Posterior vena cava (tissue), 2 donors: Measurements from ENCODE around the gene NPIPA7. TPM values are rescaled to one million over a fixed set of nuclear protein-coding genes. Genes with fewer than 3 reads are reported as not detected.
A peak's percentile ranks its signal among the peaks of the same experiment; 100 is the strongest.
"Not testable (repeated sequence)": the region's sequence is repeated elsewhere in the genome, so short reads cannot be mapped to it uniquely, and the experiment has no call there.

Source experiments
- DNase-seq: peaks from one replicate; pipeline ENCODE4 v3.0.0-alpha.2; 2020; ENCODE audit warnings: low spot score
- intact Hi-C, 2 donors: fragments of 100-400 bp; cut with DNase I; formaldehyde crosslinking; loops; one replicate each; pipeline versions ENCODE4 v1.14.1 to v1.14.2; 2022 to 2023
- long read RNA-seq, 2 donors: library from polyadenylated mRNA; unstranded; transcript quantifications; one replicate each; pipeline ENCODE4 v2.0.0, GENCODE V29; 2020 to 2021
- total RNA-seq, 2 donors: library from RNA; stranded (reverse); fragmentation: NEBNext Ultra II Directional; extraction: Animal tissue kit (Norgen Biotek cat#: 25700); gene quantifications; one replicate each; pipeline ENCODE4 v1.2.1, GENCODE V29; 2021
- donor health status: DM: yes; HTN: yes; CAD: no.
- donor health status: DM: yes; HTN: yes; CAD: no.

NPIPA7 gene
- 10 to 100 TPM in 1 of 2 donors, 1 to 10 TPM in 1; 4.5 to 15.9 TPM for total RNA-seq
- long read RNA-seq, donor 1: 0 reads
- long read RNA-seq, donor 2: 0 reads

- DNase-seq, intact Hi-C loops: not testable (repeated sequence)
Observed at GRCh38 chr16:16378840-16379239, at the start of gene NPIPA7. Gene NPIPA7 (plus strand): TSS chr16:16379140. CDS start chr16:16379245, 105 bp downstream.

- intact Hi-C loops: not testable (repeated sequence)
- DNase-seq: peak; percentile 32
Observed at GRCh38 chr16:16331466-16331865, 47.5 kb upstream of the NPIPA7 start.

GRCh38 chr16:16357556-16357955, 21.4 kb upstream of the NPIPA7 start:
- DNase-seq, intact Hi-C loops: not testable (repeated sequence)

- peak; percentile 23 for DNase-seq
- intact Hi-C loops: not testable (repeated sequence)
Observed at GRCh38 chr16:16358539-16359240, 20.2 kb upstream of the NPIPA7 start.

- intact Hi-C loops, DNase-seq: not testable (repeated sequence)
Observed at GRCh38 chr16:16363595-16363994, 15.3 kb upstream of the NPIPA7 start.

DNA sequence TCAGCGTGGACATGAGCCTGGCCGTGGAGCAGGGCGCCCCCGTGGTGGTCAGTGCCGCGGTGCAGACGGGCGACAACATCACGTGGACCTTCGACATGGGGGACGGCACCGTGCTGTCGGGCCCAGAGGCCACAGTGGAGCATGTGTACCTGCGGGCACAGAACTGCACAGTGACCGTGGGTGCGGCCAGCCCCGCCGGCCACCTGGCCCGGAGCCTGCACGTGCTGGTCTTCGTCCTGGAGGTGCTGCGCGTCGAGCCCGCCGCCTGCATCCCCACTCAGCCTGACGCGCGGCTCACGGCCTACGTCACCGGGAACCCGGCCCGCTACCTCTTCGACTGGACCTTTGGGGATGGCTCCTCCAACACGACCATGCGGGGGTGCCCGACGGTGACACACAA, 14.8 kb upstream of the NPIPA7 start:
- intact Hi-C loops, DNase-seq: not testable (repeated sequence)

DNA sequence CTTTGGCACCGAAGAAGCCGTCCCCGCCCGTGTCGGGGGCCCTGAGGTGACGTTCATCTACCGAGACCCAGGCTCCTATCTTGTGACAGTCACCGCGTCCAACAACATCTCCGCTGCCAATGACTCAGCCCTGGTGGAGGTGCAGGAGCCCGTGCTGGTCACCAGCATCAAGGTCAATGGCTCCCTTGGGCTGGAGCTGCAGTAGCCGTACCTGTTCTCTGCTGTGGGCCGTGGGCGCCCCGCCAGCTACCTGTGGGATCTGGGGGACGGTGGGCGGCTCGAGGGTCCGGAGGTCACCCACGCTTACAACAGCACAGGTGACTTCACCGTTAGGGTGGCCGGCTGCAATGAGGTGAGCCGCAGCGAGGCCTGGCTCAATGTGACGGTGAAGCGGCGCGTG, 14.2 kb upstream of the NPIPA7 start:
- intact Hi-C loops, DNase-seq: not testable (repeated sequence)

DNA sequence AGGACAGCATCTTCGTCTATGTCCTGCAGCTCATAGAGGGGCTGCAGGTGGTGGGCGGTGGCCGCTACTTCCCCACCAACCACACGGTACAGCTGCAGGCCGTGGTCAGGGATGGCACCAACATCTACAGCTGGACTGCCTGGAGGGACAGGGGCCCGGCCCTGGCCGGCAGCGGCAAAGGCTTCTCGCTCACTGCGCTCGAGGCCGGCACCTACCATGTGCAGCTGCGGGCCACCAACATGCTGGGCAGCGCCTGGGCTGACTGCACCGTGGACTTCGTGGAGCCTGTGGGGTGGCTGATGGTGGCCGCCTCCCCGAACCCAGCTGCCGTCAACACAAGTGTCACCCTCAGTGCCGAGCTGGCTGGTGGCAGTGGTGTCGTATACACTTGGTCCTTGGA, 13.6 kb upstream of the NPIPA7 start:
- DNase-seq: peak; percentile 25
- intact Hi-C loops: not testable (repeated sequence)

DNA sequence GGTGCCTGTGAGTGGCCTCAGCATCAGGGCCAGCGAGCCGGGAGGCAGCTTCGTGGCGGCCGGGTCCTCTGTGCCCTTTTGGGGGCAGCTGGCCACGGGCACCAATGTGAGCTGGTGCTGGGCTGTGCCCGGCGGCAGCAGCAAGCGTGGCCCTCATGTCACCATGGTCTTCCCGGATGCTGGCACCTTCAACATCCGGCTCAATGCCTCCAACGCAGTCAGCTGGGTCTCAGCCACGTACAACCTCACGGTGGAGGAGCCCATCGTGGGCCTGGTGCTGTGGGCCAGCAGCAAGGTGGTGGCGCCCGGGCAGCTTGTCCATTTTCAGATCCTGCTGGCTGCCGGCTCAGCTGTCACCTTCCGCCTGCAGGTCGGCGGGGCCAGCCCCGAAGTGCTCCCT, 13.1 kb upstream of the NPIPA7 start:
- peak; percentile 0 for DNase-seq
- intact Hi-C loops: not testable (repeated sequence)

DNA sequence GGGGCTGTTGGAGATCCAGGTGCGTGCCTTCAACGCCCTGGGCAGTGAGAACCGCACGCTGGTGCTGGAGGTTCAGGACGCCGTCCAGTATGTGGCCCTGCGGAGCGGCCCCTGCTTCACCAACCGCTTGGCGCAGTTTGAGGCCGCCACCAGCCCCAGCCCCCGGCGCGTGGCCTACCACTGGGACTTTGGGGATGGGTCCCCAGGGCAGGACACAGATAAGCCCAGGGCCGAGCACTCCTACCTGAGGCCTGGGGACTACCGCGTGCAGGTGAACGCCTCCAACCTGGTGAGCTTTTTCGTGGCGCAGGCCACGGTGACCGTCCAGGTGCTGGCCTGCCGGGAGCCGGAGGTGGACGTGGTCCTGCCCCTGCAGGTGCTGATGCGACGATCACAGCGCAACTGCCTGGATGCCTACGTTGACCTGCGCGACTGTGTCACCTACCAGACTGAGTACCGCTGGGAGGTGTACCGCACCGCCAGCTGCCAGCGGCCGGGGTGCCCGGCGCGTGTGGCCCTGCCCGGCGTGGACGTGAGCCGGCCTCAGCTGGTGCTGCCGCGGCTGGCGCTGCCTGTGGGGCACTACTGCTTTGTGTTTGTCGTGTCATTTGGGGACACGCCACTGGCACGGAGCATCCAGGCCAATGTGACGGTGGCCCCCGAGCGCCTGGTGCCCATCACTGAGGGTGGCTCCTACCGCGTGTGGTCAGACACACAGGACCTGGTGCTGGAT, 12.2 kb upstream of the NPIPA7 start:
- intact Hi-C loops: not testable (repeated sequence)

GRCh38 chr16:16367285-16367628, 11.7 kb upstream of the NPIPA7 start:
- DNase-seq, intact Hi-C loops: not testable (repeated sequence)

More for the DNA sequence above, 12.2 kb upstream of the NPIPA7 start:
- DNase-seq: peak; percentile 20

GRCh38 chr16:16369081-16369856, 9.7 kb upstream of the NPIPA7 start:
- intact Hi-C loops: not testable (repeated sequence)
- peak; percentile 2 for DNase-seq

DNA sequence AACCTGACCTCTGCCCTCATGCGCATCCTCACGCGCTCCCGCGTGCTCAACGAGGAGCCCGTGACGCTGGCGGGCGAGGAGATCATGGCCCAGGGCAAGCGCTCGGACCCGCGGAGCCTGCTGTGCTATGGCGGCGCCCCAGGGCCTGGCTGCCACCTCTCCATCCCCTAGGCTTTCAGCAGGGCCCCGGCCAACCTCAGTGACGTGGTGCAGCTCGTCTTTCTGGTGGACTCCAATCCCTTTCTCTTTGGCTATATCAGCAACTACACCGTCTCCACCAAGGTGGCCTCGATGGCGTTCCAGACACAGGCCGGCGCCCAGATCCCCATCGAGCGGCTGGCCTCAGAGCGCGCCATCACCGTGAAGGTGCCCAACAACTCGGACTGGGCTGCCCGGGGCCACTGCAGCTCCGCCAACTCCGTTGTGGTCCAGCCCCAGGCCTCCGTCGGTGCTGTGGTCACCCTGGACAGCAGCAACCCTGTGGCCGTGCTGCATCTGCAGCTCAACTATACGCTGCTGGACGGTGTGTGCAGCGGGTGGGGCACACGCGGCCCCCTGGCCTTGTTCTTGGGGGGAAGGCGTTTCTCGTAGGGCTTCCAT, 7.7 kb upstream of the NPIPA7 start:
- DNase-seq: peak; percentile 79
- intact Hi-C loops: not testable (repeated sequence)

- intact Hi-C loops: not testable (repeated sequence)
- DNase-seq: peak; percentile 64
Observed at GRCh38 chr16:16374192-16374591, 4.7 kb upstream of the NPIPA7 start.

DNA sequence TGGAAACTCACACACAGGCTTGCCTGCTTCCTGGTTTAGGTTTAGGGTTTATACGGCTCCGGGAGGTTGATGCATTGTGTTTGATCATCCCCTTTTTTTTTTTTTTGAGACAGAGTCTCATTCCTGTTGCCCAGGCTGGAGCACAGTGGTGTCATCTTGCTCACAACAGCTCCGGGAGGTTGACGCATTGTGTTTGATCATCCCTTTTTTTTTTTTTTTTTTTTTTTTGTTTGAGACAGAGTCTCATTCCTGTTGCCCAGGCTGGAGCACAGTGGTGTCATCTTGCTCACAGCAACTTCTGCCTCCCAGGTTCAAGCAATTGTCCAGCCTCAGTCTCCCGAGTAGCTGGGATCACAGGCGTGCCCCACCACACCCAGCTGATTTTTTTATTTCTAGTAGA, 20.7 kb downstream of the NPIPA7 start:
- intact Hi-C loops, DNase-seq: not testable (repeated sequence)

- DNase-seq, intact Hi-C loops: not testable (repeated sequence)
Observed at GRCh38 chr16:16402333-16402732, 23.4 kb downstream of the NPIPA7 start.

DNA sequence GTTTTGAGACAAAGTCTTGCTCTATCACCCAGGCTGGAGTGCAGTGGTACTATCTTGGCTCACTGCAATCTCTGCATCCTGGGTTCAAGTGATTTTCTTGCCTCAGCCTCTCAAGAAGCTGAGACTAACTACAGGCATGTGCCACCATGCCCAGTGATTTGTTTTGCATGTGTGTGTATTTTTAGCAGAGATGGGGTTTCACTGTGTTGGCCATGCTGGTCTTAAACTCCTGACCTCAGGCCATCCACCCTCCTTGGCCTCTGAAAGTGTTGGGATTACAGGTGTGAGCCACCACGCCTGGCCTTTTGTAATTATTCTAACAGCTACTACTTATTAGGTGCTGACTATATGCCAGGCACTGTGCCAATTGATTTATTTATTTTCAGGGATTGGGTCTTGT, 25.3 kb downstream of the NPIPA7 start:
- DNase-seq, intact Hi-C loops: not testable (repeated sequence)

DNA sequence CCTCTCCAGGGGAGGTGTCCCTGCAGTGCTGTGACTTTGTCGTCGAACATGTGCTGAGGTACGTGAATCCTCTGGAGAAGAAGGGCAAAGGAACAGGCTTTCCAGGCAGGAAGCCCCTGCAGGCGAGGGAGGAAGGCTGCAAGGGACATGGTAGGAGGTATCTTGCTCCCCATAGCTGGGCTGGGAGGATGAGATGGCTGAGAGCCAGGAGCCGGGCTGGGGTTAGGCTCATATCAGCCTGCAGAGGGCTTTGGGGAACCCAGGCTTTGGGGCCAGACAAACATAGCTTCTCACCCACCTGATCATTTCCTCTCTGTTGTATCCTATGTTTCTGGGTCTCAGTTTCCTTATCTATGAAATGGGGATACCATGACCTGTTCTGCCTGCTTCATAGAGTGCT, 26.5 kb downstream of the NPIPA7 start:
- DNase-seq, intact Hi-C loops: not testable (repeated sequence)

DNA sequence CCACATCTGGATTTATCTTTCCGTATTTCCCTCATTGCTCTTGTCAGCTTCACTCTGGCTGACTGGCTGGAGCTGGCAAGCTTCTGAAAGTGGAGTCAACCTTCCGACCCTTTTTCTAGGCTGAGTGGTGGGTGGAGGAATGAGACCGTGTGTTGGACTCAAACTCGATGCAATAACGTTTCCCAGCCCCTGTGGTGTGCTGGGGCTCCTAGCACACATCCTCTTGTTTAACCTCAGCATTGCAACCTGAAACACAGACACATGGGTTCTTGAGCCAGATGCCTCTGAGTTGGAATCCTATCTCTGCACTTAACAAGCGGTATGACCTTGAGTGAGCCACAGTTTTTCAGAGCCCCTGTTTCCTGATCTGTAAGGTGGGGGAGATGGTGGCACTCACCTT, 29.5 kb downstream of the NPIPA7 start:
- DNase-seq, intact Hi-C loops: not testable (repeated sequence)
